NCI-H2227 (cell line): ENCODE measurements around the gene AK8.
"Not testable (repeated sequence)": the region's sequence is repeated elsewhere in the genome, so short reads cannot be mapped to it uniquely, and the experiment has no call there.

ENCODE experiments used
- DNase-seq: peaks from one replicate; lab custom pipeline; 2025; ENCODE audit not compliant: unreplicated experiment; lab: John Stamatoyannopoulos, UW

AK8 gene

GRCh38 chr9:132774886-132775285, 103.2 kb downstream of the AK8 start:
- DNase-seq = no peak

- no peak for DNase-seq
Observed at GRCh38 chr9:132773764-132774339, 104.2 kb downstream of the AK8 start.

GRCh38 chr9:132773093-132773492, 105.0 kb downstream of the AK8 start:
- no peak for DNase-seq

- DNase-seq = not testable (repeated sequence)
Observed at GRCh38 chr9:132771752-132772151, 106.3 kb downstream of the AK8 start.

GRCh38 chr9:132770770-132771310, 107.2 kb downstream of the AK8 start:
- no peak for DNase-seq

GRCh38 chr9:132769906-132770769, 107.9 kb downstream of the AK8 start:
- DNase-seq = peak; percentile 22

- DNase-seq = peak; percentile 38
Observed at GRCh38 chr9:132768932-132769905, 108.9 kb downstream of the AK8 start.

GRCh38 chr9:132763574-132763973, 114.5 kb downstream of the AK8 start:
- no peak for DNase-seq

GRCh38 chr9:132762896-132763295, 115.2 kb downstream of the AK8 start:
- DNase-seq = no peak

- no peak for DNase-seq
Observed at GRCh38 chr9:132761602-132762001, 116.5 kb downstream of the AK8 start.

GRCh38 chr9:132760057-132760456, 118.0 kb downstream of the AK8 start:
- no peak for DNase-seq

- no peak for DNase-seq
Observed at GRCh38 chr9:132757016-132757415, 121.1 kb downstream of the AK8 start.

- no peak for DNase-seq
Observed at GRCh38 chr9:132756214-132756845, 121.8 kb downstream of the AK8 start.

- DNase-seq = no peak
Observed at GRCh38 chr9:132755096-132755495, 123.0 kb downstream of the AK8 start.

GRCh38 chr9:132754236-132754635, 123.8 kb downstream of the AK8 start:
- DNase-seq = no peak

GRCh38 chr9:132753593-132753880, 124.5 kb downstream of the AK8 start:
- DNase-seq = no peak

GRCh38 chr9:132752877-132753592, 125.0 kb downstream of the AK8 start:
- DNase-seq = no peak

- DNase-seq = no peak
Observed at GRCh38 chr9:132750668-132751067, 127.4 kb downstream of the AK8 start.

- DNase-seq = no peak
Observed at GRCh38 chr9:132749306-132749705, 128.8 kb downstream of the AK8 start.

GRCh38 chr9:132748450-132748849, 129.6 kb downstream of the AK8 start:
- DNase-seq = no peak
